ES-I3 (cell line): ENCODE results near the gene SART3.

ENCODE experiments used
- H3K36me3 ChIP-seq: 2 replicates; pipeline ENCODE4 v1.6.1; 2013; ENCODE audit warnings: mild to moderate bottlenecking, low read length, control low read depth, moderate library complexity; ENCODE audit not compliant: insufficient read depth
- H3K4me1 ChIP-seq: 2 replicates; pipeline ENCODE4 v1.6.1; 2013; ENCODE audit warnings: mild to moderate bottlenecking, control low read depth, low read length; ENCODE audit not compliant: insufficient read depth
- H3K9ac ChIP-seq: 2 replicates; pipeline ENCODE4 v1.6.1; 2013; ENCODE audit warnings: low read depth, mild to moderate bottlenecking, low read length, moderate library complexity
- H3K9me3 ChIP-seq: 2 replicates; pipeline ENCODE4 v1.6.1; 2013; ENCODE audit warnings: mild to moderate bottlenecking, low read length, moderate library complexity; ENCODE audit not compliant: control insufficient read depth, insufficient read depth

The SART3 gene

DNA sequence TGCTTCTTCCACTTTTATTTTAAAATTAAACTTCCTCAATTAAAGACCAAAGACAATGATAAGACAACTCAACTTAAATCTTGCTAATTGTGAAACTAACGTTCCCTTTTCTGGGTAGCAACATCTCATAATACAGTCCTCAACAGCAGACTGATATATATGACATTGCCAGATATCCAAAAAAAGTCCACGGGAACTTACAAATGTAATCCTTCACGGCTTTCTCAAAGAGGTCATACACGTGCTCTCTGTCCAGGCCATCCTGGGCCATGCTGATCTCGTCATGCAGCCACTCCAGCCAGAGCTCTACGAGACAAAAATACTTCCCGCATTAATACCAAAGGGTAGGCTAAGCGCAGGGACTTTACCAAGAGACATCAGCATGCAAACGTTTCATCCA, 13.3 kb downstream of the SART3 start:
- H3K9ac ChIP-seq = no peak overlapping the region
- H3K9me3 ChIP-seq = no peaks in the 10 kb centered on the region
- H3K36me3 ChIP-seq = peaks cover 29% of the 10 kb centered on the region
- H3K4me1 ChIP-seq = no peaks in the 10 kb centered on the region

DNA sequence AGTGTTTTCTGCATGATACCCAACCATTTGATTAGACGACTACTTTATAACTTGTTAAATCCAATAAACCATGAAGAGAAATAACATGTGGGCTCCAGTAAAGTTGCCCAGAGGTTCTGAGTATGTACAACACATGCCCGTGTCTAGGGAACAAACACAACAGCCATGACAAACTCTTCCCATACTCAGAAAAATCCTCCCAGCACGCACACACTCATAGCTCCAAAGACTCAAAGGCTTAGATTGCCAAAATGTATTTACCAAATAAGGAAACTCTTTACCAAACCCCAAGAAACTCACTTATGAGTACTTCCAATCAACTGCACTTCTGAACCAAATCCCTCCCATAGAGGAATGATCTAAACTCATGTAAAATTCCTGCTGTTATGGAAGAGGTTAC, 17.3 kb downstream of the SART3 start:
- Histone ChIP-seq H3K4me1 (no peaks in the 10 kb centered on the region), H3K9ac (no peak overlapping the region), H3K36me3 (peaks cover 33% of the 10 kb centered on the region), H3K9me3 (no peaks in the 10 kb centered on the region)

- Histone ChIP-seq H3K36me3 (peaks cover 31% of the 10 kb centered on the region), H3K4me1 (no peaks in the 10 kb centered on the region), H3K9me3 (no peaks in the 10 kb centered on the region), H3K9ac (no peak overlapping the region)
These were observed 18.7 kb downstream of the SART3 start for GRCh38 chr12:108542320-108542719.

GRCh38 chr12:108538616-108539195, 22.3 kb downstream of the SART3 start:
- no peaks in the 10 kb centered on the region for H3K9me3 ChIP-seq
- peaks cover 30% of the 10 kb centered on the region for H3K36me3 ChIP-seq
- no peak overlapping the region for H3K9ac ChIP-seq
- no peaks in the 10 kb centered on the region for H3K4me1 ChIP-seq

- Histone ChIP-seq H3K9me3 (no peaks in the 10 kb centered on the region), H3K36me3 (peaks cover 28% of the 10 kb centered on the region), H3K9ac (no peak overlapping the region), H3K4me1 (no peaks in the 10 kb centered on the region)
These were observed 22.8 kb downstream of the SART3 start for GRCh38 chr12:108538146-108538545.

DNA sequence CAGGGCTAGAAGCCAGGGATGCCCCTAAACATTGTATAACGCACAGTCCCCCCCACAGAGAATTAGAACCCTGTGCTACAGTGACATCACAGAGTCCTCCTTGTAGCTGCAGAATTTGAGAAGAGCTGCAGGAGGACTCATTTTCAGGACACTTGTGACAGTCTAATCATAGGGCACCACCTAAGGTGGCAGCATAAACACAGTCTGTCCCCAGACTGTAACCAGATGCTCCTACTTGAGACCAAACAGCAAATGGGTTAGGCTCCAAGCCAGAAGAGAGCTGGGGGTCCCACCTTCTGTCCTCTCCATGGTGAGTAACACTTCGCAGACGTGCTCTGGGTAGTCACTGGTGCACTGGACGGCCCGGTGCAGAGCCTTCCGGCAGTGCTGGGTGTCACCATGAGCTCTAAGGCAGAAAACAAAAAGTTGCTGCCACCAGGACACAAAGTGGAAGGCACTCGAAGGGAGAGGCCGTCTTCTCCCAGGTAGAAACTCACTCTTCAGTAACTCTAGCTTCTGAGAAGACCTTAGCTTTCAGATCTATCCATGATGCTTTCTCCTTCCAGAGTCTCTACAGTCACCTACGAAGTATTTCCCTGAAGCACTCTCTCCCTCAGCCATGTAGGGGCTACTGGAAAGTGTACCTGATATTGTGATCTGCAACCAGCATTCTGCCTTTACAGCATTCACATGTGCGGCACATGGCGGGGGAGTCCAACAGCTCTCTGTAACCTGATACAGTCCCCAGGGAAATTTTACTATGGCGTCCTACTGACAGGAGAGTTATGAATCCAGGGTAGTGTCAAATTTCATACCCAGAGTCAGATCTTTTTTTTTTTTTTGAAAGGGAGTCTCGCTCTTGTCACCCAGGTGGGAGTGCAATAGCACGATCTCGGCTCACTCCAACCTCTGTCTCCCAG, 28.8 kb downstream of the SART3 start:
- H3K36me3 ChIP-seq = peaks cover 55% of the 10 kb centered on the region
- no peaks in the 10 kb centered on the region for H3K9me3 ChIP-seq
- H3K4me1 ChIP-seq = no peaks in the 10 kb centered on the region
- no peak overlapping the region for H3K9ac ChIP-seq

- Histone ChIP-seq H3K9ac (no peak overlapping the region), H3K9me3 (no peaks in the 10 kb centered on the region), H3K36me3 (peaks cover 55% of the 10 kb centered on the region), H3K4me1 (no peaks in the 10 kb centered on the region)
These were observed 30.8 kb downstream of the SART3 start for GRCh38 chr12:108530161-108530560.

- H3K9ac ChIP-seq = no peak overlapping the region
- H3K4me1 ChIP-seq = no peaks in the 10 kb centered on the region
- no peaks in the 10 kb centered on the region for H3K9me3 ChIP-seq
- H3K36me3 ChIP-seq = peaks cover 70% of the 10 kb centered on the region
These were observed 33.8 kb downstream of the SART3 start for GRCh38 chr12:108527166-108527496.

GRCh38 chr12:108526482-108527165, 34.3 kb downstream of the SART3 start:
- Histone ChIP-seq H3K9me3 (no peaks in the 10 kb centered on the region), H3K9ac (no peak overlapping the region), H3K4me1 (no peaks in the 10 kb centered on the region), H3K36me3 (peaks cover 69% of the 10 kb centered on the region)

- no peak overlapping the region for H3K9ac ChIP-seq
- H3K4me1 ChIP-seq = no peaks in the 10 kb centered on the region
- H3K36me3 ChIP-seq = peaks cover 73% of the 10 kb centered on the region
- H3K9me3 ChIP-seq = no peaks in the 10 kb centered on the region
These were observed 35.3 kb downstream of the SART3 start for GRCh38 chr12:108525681-108526080.

GRCh38 chr12:108523365-108523764, 37.6 kb downstream of the SART3 start:
- no peaks in the 10 kb centered on the region for H3K9me3 ChIP-seq
- no peak overlapping the region for H3K9ac ChIP-seq
- no peaks in the 10 kb centered on the region for H3K4me1 ChIP-seq
- peaks cover 68% of the 10 kb centered on the region for H3K36me3 ChIP-seq

GRCh38 chr12:108519558-108519957, 41.4 kb downstream of the SART3 start:
- H3K9ac ChIP-seq = no peak overlapping the region
- H3K9me3 ChIP-seq = no peaks in the 10 kb centered on the region
- H3K36me3 ChIP-seq = peaks cover 43% of the 10 kb centered on the region
- no peaks in the 10 kb centered on the region for H3K4me1 ChIP-seq

DNA sequence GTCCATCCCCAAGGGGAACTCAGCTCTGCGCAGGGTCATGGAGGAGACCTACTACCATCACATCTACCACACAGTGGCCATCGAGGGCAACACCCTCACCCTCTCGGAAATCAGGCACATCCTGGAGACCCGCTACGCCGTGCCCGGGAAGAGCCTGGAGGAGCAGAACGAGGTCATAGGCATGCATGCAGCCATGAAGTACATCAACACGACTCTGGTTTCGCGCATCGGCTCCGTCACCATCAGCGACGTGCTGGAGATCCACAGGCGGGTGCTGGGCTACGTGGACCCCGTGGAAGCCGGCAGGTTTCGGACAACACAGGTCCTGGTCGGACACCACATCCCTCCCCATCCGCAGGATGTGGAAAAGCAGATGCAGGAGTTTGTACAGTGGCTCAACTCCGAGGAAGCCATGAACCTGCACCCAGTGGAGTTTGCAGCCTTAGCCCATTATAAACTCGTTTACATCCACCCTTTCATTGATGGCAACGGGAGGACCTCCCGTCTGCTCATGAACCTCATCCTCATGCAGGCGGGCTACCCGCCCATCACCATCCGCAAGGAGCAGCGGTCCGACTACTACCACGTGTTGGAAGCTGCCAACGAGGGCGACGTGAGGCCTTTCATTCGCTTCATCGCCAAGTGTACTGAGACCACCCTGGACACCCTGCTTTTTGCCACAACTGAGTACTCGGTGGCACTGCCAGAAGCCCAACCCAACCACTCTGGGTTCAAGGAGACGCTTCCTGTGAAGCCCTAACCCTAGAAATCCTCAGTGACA, 42.1 kb downstream of the SART3 start:
- H3K36me3 ChIP-seq = peaks cover 38% of the 10 kb centered on the region
- no peaks in the 10 kb centered on the region; the same call in 1 of the 2 replicates for H3K4me1 ChIP-seq
- no peak overlapping the region for H3K9ac ChIP-seq
- H3K9me3 ChIP-seq = no peaks in the 10 kb centered on the region

DNA sequence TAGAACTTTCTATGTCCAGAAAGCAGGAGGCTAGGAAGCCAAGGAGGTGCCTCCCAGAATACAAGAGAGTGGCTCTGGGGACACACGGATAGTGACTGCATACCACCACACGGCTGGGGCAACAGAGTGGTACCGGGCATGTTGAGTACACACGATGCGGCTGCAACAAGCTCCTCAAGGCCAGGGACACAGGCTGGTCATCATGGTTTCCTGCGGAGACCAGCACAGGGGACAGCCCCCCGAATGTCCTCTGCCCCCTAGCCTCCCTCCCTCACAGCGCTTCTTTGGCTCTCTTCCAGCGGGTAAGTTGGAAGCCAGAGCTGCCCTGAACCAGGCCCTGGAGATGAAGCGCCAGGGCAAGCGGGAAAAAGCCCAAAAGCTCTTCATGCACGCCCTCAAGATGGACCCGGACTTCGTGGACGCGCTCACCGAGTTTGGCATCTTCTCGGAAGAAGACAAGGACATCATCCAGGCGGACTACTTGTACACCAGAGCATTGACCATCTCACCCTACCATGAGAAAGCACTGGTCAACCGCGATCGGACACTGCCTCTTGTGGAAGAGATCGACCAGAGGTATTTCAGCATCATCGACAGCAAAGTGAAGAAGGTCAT, 42.8 kb downstream of the SART3 start:
- H3K4me1 ChIP-seq = no peaks in the 10 kb centered on the region; the same call in 1 of the 2 replicates
- H3K9me3 ChIP-seq = no peaks in the 10 kb centered on the region
- H3K9ac ChIP-seq = no peak overlapping the region
- H3K36me3 ChIP-seq = peaks cover 31% of the 10 kb centered on the region
